GM21576 (cell line): Measurements from ENCODE around the gene ARHGEF26.

Experiments used
- ATAC-seq: cut with Tn5 transposase; IDR thresholded peaks from one replicate; pipeline ENCODE4 v1.9.1; 2021; ENCODE audit warnings: mild to moderate bottlenecking, moderate library complexity; ENCODE audit not compliant: unreplicated experiment

Gene ARHGEF26

GRCh38 chr3:154193000-154193615 is 71.9 kb downstream of the ARHGEF26 start:
- no peak for ATAC-seq

GRCh38 chr3:154194877-154195276 is 73.7 kb downstream of the ARHGEF26 start:
- ATAC-seq = no peak

- ATAC-seq = no peak
These were observed 74.6 kb downstream of the ARHGEF26 start for GRCh38 chr3:154195620-154196356.

- no peak for ATAC-seq
These were observed 76.6 kb downstream of the ARHGEF26 start for GRCh38 chr3:154197751-154198150.

- no peak for ATAC-seq
These were observed 88.3 kb downstream of the ARHGEF26 start for GRCh38 chr3:154209499-154209898.

- no peak for ATAC-seq
These were observed 89.8 kb downstream of the ARHGEF26 start for GRCh38 chr3:154210986-154211385.

- no peak for ATAC-seq
These were observed 93.1 kb downstream of the ARHGEF26 start for GRCh38 chr3:154214306-154214705.

GRCh38 chr3:154217671-154218070 is 96.5 kb downstream of the ARHGEF26 start:
- ATAC-seq = no peak

- no peak for ATAC-seq
These were observed 97.5 kb downstream of the ARHGEF26 start for GRCh38 chr3:154218728-154219127.

GRCh38 chr3:154220462-154220861 is 99.3 kb downstream of the ARHGEF26 start:
- no peak for ATAC-seq

- ATAC-seq = no peak
These were observed 102.3 kb downstream of the ARHGEF26 start for GRCh38 chr3:154223519-154223918.

GRCh38 chr3:154224366-154224765 is 103.2 kb downstream of the ARHGEF26 start:
- ATAC-seq = no peak

GRCh38 chr3:154224866-154225265 is 103.7 kb downstream of the ARHGEF26 start:
- no peak for ATAC-seq

- ATAC-seq = no peak
These were observed 104.3 kb downstream of the ARHGEF26 start for GRCh38 chr3:154225536-154225935.

GRCh38 chr3:154227531-154227930 is 106.3 kb downstream of the ARHGEF26 start:
- ATAC-seq = no peak

GRCh38 chr3:154228561-154229216 is 107.5 kb downstream of the ARHGEF26 start:
- ATAC-seq = no peak

- ATAC-seq = no peak
These were observed 108.0 kb downstream of the ARHGEF26 start for GRCh38 chr3:154229217-154229590.

- ATAC-seq = no peak
These were observed 114.1 kb downstream of the ARHGEF26 start for GRCh38 chr3:154235330-154235729.

- no peak for ATAC-seq
These were observed 115.1 kb downstream of the ARHGEF26 start for GRCh38 chr3:154236331-154236730.

- ATAC-seq = no peak
These were observed 119.0 kb downstream of the ARHGEF26 start for GRCh38 chr3:154240235-154240634.

GRCh38 chr3:154241496-154241895 is 120.3 kb downstream of the ARHGEF26 start:
- no peak for ATAC-seq

- ATAC-seq = no peak
These were observed 121.6 kb downstream of the ARHGEF26 start for GRCh38 chr3:154242766-154243165.
